ENCODE measurements around the gene STOX1. TPM values are rescaled to one million over a fixed set of nuclear protein-coding genes. Genes with fewer than 3 reads are reported as not detected.

STOX1 gene
- total RNA-seq, 1 experiment from 2014 or later = 1.4 TPM

- no peaks in the 10 kb centered on the region for H3K4me1 ChIP-seq (ENCODE audit: insufficient read depth, low read length)
- intact Hi-C loops (cut with micrococcal nuclease) = no loop called here
- H3K27me3 ChIP-seq (ENCODE audit: low read length) = no peaks in the 10 kb centered on the region
- H4K20me1 ChIP-seq (ENCODE audit: low read length) = no peaks in the 10 kb centered on the region
- ChIA-PET POLR2A (ENCODE audit: unreplicated experiment) (no interaction called here), CTCF (no interaction called here)
- no peaks in the 10 kb centered on the region for H3K79me2 ChIP-seq (ENCODE audit: low read length)
- H2AFZ ChIP-seq (ENCODE audit: low read length) = no peak overlapping the region
- DNase-seq (no peak), ATAC-seq (no peak)
- no peaks in the 10 kb centered on the region for H3K36me3 ChIP-seq (ENCODE audit: low read depth, low read length)
- no peak overlapping the region for H3K4me3 ChIP-seq (ENCODE audit: low read length)
- H3K9me2 ChIP-seq (replicated peaks; ENCODE audit: low read length) = no peaks in the 10 kb centered on the region
- H3K9ac ChIP-seq (ENCODE audit: low read length) = no peak overlapping the region
- no peaks in the 10 kb centered on the region for H3F3A ChIP-seq (ENCODE audit: low read length, unreplicated experiment)
- no TSS peak for BruUV-seq (replicated peaks)
- TF ChIP-seq EZH2phosphoT487 (IDR thresholded peaks at IDR 0.05; ENCODE audit: borderline replicate concordance, low read length) (no peak), EZH2 (IDR thresholded peaks at IDR 0.05; ENCODE audit: low read length, unreplicated experiment) (no peak), CTCF (conservative IDR thresholded peaks at IDR 0.05; ENCODE audit: low read depth, low read length) (no peak)
- H3K9me3 ChIP-seq (ENCODE audit: low read length) = no peaks in the 10 kb centered on the region
- no peak overlapping the region for H3K4me2 ChIP-seq (ENCODE audit: low read length)
- H3K27ac ChIP-seq (ENCODE audit: low read length) = no peak overlapping the region
Observed at GRCh38 chr10:68848281-68848680, 20.9 kb downstream of the STOX1 start.

- peak overlapping the region; percentile 47; the same call in 1 of the 2 replicates for H2AFZ ChIP-seq (ENCODE audit: low read length)
- BruUV-seq (replicated peaks) = no TSS peak
Observed at GRCh38 chr10:68848806-68849205, 21.5 kb downstream of the STOX1 start.

More at GRCh38 chr10:68848806-68849205, 21.5 kb downstream of the STOX1 start:
- H3K4me1 ChIP-seq (ENCODE audit: insufficient read depth, low read length) = no peaks in the 10 kb centered on the region
- ChIA-PET POLR2A (ENCODE audit: unreplicated experiment) (no interaction called here), CTCF (no interaction called here)
- TF ChIP-seq EZH2 (IDR thresholded peaks at IDR 0.05; ENCODE audit: low read length, unreplicated experiment) (no peak), CTCF (conservative IDR thresholded peaks at IDR 0.05; ENCODE audit: low read depth, low read length) (no peak), EZH2phosphoT487 (IDR thresholded peaks at IDR 0.05; ENCODE audit: borderline replicate concordance, low read length) (no peak)
- H3K4me3 ChIP-seq (ENCODE audit: low read length) = no peak overlapping the region
- H3K27me3 ChIP-seq (ENCODE audit: low read length) = no peaks in the 10 kb centered on the region
- intact Hi-C loops (cut with micrococcal nuclease) = no loop called here
- no peaks in the 10 kb centered on the region for H3K9me3 ChIP-seq (ENCODE audit: low read length)
- ATAC-seq (no peak), DNase-seq (no peak)
- H3K36me3 ChIP-seq (ENCODE audit: low read depth, low read length) = no peaks in the 10 kb centered on the region
- H3K4me2 ChIP-seq (ENCODE audit: low read length) = no peak overlapping the region
- H3K27ac ChIP-seq (ENCODE audit: low read length) = no peak overlapping the region
- no peaks in the 10 kb centered on the region for H3K9me2 ChIP-seq (replicated peaks; ENCODE audit: low read length)
- H3K9ac ChIP-seq (ENCODE audit: low read length) = no peak overlapping the region
- no peaks in the 10 kb centered on the region for H3K79me2 ChIP-seq (ENCODE audit: low read length)
- no peaks in the 10 kb centered on the region for H4K20me1 ChIP-seq (ENCODE audit: low read length)
- no peaks in the 10 kb centered on the region for H3F3A ChIP-seq (ENCODE audit: low read length, unreplicated experiment)

Data from PC-3 (cell line).